ENCODE data around the gene COL27A1. TPM values are rescaled to one million over a fixed set of nuclear protein-coding genes. Genes with fewer than 3 reads are reported as not detected.

The COL27A1 gene
- polyA plus RNA-seq, 1 donor (not counting 4 experiments of a cell fraction or from before 2014, with no cell fraction given) = 14.0 TPM

DNA sequence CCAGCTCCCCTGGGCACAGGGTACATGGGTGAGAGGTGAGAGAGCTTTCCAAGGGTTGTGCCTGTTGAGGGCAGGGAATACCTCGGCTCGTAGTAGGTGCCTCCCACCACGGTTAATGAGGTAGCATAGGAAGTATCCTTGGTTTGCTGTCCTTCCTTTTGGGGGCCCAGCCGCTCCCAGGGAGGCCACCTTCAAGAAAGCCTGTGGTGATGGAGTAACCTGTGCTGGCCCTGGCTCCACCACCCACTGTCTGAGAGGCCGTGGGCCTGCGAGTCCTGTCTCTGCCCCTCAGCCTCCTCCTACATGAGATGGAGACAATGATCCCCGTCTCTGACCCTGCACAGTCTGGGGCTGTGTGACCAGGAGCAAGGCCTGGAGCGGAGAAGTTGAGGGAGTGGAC, 40.8 kb downstream of the COL27A1 start:
- Histone ChIP-seq H3K4me3 (ENCODE audit: control insufficient read depth in 2 of 3, extremely low read depth in 1 of 3, insufficient read depth in 2 of 3, low read depth in 1 of 3, low read length in 3 of 3) (no peak overlapping the region), H3K9me1 (ENCODE audit: control insufficient read depth, extremely low read depth, insufficient read depth, low read length) (no peaks in the 10 kb centered on the region), H3K27me3 (ENCODE audit: control insufficient read depth, extremely low read depth, insufficient read depth, low read length) (no peaks in the 10 kb centered on the region), H2AFZ (ENCODE audit: control insufficient read depth, low read length) (no peak overlapping the region), H3K9me3 (ENCODE audit: control insufficient read depth, low read depth, low read length) (no peaks in the 10 kb centered on the region), H3K4me2 (ENCODE audit: control insufficient read depth, extremely low read depth, insufficient read depth, low read depth, low read length) (no peak overlapping the region), H3K36me3 (ENCODE audit: control insufficient read depth in 2 of 2, extremely low read depth in 1 of 2, insufficient read depth in 2 of 2, low read length in 2 of 2) (peaks cover 15 to 38% of the 10 kb centered on the region in 2 experiments), H3K27ac (ENCODE audit: control insufficient read depth, insufficient read depth, low read length) (no peak overlapping the region), H3K9ac (ENCODE audit: control insufficient read depth, extremely low read depth, insufficient read depth, low read length) (no peak overlapping the region), H4K20me1 (ENCODE audit: control insufficient read depth, extremely low read depth, insufficient read depth, low read length) (no peaks in the 10 kb centered on the region), H3K79me2 (ENCODE audit: control insufficient read depth, insufficient read depth, low read length) (no peaks in the 10 kb centered on the region), H3K4me1 (ENCODE audit: control insufficient read depth, extremely low read depth, insufficient read depth, low read length) (no peaks in the 10 kb centered on the region)
- DNase-seq (ENCODE audit: low read depth, low spot score) = no peak
- TF ChIP-seq EZH2 (IDR thresholded peaks at IDR 0.05; ENCODE audit: low read length) = no peak
- TF ChIP-seq, protein P1, sequence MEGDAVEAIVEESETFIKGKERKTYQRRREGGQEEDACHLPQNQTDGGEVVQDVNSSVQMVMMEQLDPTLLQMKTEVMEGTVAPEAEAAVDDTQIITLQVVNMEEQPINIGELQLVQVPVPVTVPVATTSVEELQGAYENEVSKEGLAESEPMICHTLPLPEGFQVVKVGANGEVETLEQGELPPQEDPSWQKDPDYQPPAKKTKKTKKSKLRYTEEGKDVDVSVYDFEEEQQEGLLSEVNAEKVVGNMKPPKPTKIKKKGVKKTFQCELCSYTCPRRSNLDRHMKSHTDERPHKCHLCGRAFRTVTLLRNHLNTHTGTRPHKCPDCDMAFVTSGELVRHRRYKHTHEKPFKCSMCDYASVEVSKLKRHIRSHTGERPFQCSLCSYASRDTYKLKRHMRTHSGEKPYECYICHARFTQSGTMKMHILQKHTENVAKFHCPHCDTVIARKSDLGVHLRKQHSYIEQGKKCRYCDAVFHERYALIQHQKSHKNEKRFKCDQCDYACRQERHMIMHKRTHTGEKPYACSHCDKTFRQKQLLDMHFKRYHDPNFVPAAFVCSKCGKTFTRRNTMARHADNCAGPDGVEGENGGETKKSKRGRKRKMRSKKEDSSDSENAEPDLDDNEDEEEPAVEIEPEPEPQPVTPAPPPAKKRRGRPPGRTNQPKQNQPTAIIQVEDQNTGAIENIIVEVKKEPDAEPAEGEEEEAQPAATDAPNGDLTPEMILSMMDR (optimal IDR thresholded peaks at IDR 0.05 in 1 of 3, IDR thresholded peaks at IDR 0.05 in 1 of 3, conservative IDR thresholded peaks at IDR 0.05 in 1 of 3; ENCODE audit: extremely low read depth in 1 of 3, insufficient read depth in 2 of 3, low read length in 3 of 3) = no peak
- dilution Hi-C loops (cut with MboI; ENCODE audit: extremely low pct_ligation_motif_present, low sequenced_read_pairs) = no loop called here
- FAIRE-seq = no peak

DNA sequence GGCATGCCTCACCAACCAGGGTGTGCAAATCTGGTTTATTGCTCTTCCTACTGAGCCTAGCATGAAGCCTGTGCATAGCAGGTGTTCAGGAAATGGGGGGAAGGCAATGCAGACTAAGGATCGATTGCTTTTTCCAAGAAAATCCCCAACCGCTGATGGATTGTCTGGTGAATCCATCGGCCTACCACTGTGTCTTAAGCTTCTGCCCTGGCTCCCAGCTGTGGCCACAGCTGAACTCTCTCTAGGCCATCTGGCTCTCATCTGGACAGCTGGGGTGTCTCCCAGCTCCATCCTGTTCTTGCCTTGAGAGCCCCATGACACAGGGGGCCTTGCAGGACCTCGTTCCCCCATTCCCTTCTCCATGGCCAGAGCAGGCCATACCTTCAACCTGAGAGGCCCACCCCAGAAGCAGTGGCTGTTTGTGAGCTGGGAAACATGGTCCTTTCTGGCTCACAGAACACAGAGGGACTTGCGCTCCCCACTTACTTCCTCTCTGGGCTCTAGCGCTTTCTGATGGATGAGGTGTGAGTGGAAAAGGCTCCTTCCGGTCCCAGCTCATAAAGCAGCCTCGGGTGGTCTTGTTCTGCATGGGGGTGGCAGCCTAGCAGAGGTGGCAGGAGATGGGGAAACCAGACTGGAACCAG, 41.8 kb downstream of the COL27A1 start:
- dilution Hi-C loops (cut with MboI; ENCODE audit: extremely low pct_ligation_motif_present, low sequenced_read_pairs) = no loop called here
- Histone ChIP-seq H3K9me3 (ENCODE audit: control insufficient read depth, low read depth, low read length) (no peaks in the 10 kb centered on the region), H3K79me2 (ENCODE audit: control insufficient read depth, insufficient read depth, low read length) (no peaks in the 10 kb centered on the region), H3K4me2 (ENCODE audit: control insufficient read depth, extremely low read depth, insufficient read depth, low read depth, low read length) (no peak overlapping the region), H3K4me1 (ENCODE audit: control insufficient read depth, extremely low read depth, insufficient read depth, low read length) (no peaks in the 10 kb centered on the region), H4K20me1 (ENCODE audit: control insufficient read depth, extremely low read depth, insufficient read depth, low read length) (no peaks in the 10 kb centered on the region), H3K9ac (ENCODE audit: control insufficient read depth, extremely low read depth, insufficient read depth, low read length) (no peak overlapping the region), H3K9me1 (ENCODE audit: control insufficient read depth, extremely low read depth, insufficient read depth, low read length) (no peaks in the 10 kb centered on the region), H3K4me3 (ENCODE audit: control insufficient read depth in 2 of 3, extremely low read depth in 1 of 3, insufficient read depth in 2 of 3, low read depth in 1 of 3, low read length in 3 of 3) (no peak overlapping the region), H3K36me3 (ENCODE audit: control insufficient read depth in 2 of 2, extremely low read depth in 1 of 2, insufficient read depth in 2 of 2, low read length in 2 of 2) (peaks cover 15 to 42% of the 10 kb centered on the region in 2 experiments), H3K27ac (ENCODE audit: control insufficient read depth, insufficient read depth, low read length) (no peak overlapping the region), H2AFZ (ENCODE audit: control insufficient read depth, low read length) (no peak overlapping the region), H3K27me3 (ENCODE audit: control insufficient read depth, extremely low read depth, insufficient read depth, low read length) (no peaks in the 10 kb centered on the region)
- FAIRE-seq = no peak
- TF ChIP-seq EZH2 (IDR thresholded peaks at IDR 0.05; ENCODE audit: low read length) = no peak
- TF ChIP-seq, protein P1 (optimal IDR thresholded peaks at IDR 0.05 in 1 of 3, IDR thresholded peaks at IDR 0.05 in 1 of 3, conservative IDR thresholded peaks at IDR 0.05 in 1 of 3; ENCODE audit: extremely low read depth in 1 of 3, insufficient read depth in 2 of 3, low read length in 3 of 3) = no peak
- no peak for DNase-seq (ENCODE audit: low read depth, low spot score)

All from keratinocyte (primary cell).